Myometrial cell (primary cell): Measurements from ENCODE around the gene NCAPG. TPM values are rescaled to one million over a fixed set of nuclear protein-coding genes. Genes with fewer than 3 reads are reported as not detected.

Experiments
- total RNA-seq: library from RNA; depleted of rRNA; stranded (reverse); fragments of >200 nt; gene quantifications from 2 replicates; pipeline ENCODE4 v1.2.3, GENCODE V29; 2015

Gene NCAPG, protein sequence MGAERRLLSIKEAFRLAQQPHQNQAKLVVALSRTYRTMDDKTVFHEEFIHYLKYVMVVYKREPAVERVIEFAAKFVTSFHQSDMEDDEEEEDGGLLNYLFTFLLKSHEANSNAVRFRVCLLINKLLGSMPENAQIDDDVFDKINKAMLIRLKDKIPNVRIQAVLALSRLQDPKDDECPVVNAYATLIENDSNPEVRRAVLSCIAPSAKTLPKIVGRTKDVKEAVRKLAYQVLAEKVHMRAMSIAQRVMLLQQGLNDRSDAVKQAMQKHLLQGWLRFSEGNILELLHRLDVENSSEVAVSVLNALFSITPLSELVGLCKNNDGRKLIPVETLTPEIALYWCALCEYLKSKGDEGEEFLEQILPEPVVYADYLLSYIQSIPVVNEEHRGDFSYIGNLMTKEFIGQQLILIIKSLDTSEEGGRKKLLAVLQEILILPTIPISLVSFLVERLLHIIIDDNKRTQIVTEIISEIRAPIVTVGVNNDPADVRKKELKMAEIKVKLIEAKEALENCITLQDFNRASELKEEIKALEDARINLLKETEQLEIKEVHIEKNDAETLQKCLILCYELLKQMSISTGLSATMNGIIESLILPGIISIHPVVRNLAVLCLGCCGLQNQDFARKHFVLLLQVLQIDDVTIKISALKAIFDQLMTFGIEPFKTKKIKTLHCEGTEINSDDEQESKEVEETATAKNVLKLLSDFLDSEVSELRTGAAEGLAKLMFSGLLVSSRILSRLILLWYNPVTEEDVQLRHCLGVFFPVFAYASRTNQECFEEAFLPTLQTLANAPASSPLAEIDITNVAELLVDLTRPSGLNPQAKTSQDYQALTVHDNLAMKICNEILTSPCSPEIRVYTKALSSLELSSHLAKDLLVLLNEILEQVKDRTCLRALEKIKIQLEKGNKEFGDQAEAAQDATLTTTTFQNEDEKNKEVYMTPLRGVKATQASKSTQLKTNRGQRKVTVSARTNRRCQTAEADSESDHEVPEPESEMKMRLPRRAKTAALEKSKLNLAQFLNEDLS
- total RNA-seq = 17.9 and 24.8 TPM in 2 replicates

DNA sequence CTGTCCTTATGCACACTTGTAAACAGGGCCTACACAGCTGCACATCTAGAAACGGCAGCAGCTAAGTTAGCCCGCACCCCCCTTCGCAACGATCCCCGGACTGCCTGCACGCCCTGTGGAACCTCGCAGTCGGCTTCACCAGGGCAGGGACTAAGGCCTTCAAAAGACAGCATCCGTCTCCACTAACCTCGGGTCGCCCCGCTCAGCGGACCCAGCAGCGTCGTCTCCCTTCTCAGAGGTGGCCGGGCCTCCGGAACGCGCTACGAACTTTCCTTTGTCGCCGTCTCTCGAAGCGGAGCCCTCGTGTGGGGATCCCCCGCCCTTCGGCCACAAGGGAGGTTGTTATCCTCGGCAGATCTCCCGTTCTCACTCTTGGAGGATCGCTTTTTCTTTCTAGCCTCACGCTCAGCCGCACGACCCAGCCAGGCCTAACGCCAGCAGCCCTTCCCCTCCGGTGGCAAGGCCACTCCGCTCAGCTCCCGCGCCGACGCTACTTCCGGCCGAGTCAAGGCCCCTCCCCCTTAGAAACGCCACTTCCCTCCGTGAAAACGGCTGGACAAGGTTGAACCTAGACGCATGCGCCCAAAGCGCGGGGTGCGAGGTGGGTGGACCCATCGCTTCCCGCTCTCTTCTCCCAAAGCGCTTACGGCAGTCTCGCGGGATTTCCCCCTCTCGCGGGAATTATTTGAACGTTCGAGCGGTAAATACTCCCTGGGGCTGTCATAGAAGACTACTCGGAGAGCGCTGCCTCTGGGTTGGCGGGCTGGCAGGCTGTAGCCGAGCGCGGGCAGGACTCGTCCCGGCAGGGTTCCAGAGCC is at the start of gene NCAPG, which contains the start of gene DCAF16:
NCAPG (plus strand) TSS at position 720 of the 818 bp plus-strand sequence. CDS start 99 bp downstream, outside the sequence.
DCAF16 (minus strand) TSS at position 498 of the 818 bp plus-strand sequence. CDS start 6,616 bp downstream, outside the sequence.

DNA sequence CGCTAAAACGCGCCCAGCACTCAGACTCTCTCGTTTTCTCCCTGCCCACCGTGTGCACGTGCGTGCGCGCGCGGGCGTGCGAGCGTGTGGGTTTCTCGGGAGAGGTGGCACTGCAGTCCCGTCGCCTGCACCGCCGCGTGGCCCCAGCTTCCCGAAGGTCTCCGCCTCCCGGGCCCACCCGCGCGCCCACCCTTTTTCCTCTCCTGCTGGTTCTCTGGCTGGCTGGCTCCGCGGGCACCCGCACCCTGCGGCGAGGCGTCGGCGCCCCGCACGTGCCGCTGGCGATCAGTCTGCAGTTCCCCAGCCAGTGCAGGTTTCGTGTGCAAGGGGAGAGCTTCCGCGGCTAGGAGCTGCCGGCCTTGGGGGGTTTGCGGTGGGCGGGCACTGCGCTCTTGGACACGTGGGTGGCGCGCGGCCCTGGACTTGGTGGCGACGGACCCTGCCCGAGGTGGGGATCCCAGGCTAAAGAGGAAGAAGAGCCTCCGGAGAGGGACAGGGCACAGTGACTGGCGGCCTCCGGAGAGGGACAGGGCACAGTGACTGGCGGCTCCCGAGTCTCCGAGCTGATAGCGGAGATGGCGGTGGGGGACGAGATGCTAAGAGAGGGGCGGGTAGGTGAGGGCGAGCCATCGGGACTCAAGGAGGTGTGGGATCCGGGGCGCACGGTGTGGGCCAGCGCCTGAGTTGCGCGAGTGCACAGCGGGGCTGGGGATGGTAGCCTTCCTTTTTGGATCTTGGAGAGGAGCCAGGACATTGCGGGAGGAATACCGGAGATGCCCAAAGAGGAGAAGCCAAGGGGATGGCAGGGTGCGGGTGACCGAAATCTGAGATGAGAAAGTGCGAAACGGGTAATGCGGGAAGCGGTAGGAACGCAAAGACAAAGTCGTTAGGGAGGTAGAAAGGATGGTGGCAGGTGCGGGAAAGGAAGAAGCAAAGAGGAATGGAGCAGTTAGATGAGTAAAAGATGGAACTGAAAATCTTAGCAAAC is 29.2 kb upstream of the NCAPG start, which contains the start of gene FAM184B:
FAM184B (minus strand) TSS at position 322 of the 988 bp plus-strand sequence. CDS start 322 bp downstream, outside the sequence.

Other genes starting within 250 kb of the NCAPG start
- 80.5 and 83.3 TPM in 2 replicates for gene LAP3, start 233.8 kb upstream of the NCAPG start, total RNA-seq
- 4.3 and 8.7 TPM in 2 replicates for gene MED28, start 196.3 kb upstream of the NCAPG start, total RNA-seq
- not detected in 2 replicates for gene FAM184B, start 29.4 kb upstream of the NCAPG start, total RNA-seq
- gene DCAF16, start 222 bp upstream of the NCAPG start, total RNA-seq = 12.4 and 22.0 TPM in 2 replicates
- 4.0 and 35.1 TPM in 2 replicates for gene LCORL, start 210.8 kb downstream of the NCAPG start, total RNA-seq